ENCODE results near the gene GLIS1. TPM values are rescaled to one million over a fixed set of nuclear protein-coding genes. Genes with fewer than 3 reads are reported as not detected.

GLIS1 gene
- total RNA-seq, 1 experiment from 2014 or later = 1.7 TPM

DNA sequence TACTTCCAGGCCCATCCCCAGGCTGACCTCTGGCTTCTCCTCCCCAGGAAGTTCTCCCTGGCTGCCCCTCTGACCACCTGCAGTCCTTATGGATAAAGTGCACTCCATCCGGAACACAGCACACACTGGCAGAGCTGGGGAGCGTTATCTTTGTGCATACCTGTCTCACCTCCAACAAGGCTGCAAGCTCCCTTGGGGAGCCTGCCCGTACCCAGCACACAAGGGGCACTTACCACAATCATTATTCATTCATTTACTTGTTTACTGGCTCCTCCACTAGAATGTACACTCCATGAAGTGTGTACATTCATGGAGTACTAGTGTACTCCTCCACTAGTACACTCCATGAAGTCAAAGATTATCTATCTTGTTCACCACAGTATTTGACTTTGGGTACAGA, 30.3 kb downstream of the GLIS1 start:
- H2AFZ ChIP-seq (ENCODE audit: low read length) = no peak overlapping the region
- TF ChIP-seq EZH2phosphoT487 (IDR thresholded peaks at IDR 0.05; ENCODE audit: borderline replicate concordance, low read length) (no peak), EZH2 (IDR thresholded peaks at IDR 0.05; ENCODE audit: low read length, unreplicated experiment) (no peak)
- TF ChIP-seq, protein P1, sequence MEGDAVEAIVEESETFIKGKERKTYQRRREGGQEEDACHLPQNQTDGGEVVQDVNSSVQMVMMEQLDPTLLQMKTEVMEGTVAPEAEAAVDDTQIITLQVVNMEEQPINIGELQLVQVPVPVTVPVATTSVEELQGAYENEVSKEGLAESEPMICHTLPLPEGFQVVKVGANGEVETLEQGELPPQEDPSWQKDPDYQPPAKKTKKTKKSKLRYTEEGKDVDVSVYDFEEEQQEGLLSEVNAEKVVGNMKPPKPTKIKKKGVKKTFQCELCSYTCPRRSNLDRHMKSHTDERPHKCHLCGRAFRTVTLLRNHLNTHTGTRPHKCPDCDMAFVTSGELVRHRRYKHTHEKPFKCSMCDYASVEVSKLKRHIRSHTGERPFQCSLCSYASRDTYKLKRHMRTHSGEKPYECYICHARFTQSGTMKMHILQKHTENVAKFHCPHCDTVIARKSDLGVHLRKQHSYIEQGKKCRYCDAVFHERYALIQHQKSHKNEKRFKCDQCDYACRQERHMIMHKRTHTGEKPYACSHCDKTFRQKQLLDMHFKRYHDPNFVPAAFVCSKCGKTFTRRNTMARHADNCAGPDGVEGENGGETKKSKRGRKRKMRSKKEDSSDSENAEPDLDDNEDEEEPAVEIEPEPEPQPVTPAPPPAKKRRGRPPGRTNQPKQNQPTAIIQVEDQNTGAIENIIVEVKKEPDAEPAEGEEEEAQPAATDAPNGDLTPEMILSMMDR (conservative IDR thresholded peaks at IDR 0.05; ENCODE audit: low read depth, low read length) = no peak
- no TSS peak for BruUV-seq (replicated peaks)
- no peaks in the 10 kb centered on the region for H3K79me2 ChIP-seq (ENCODE audit: low read length)
- intact Hi-C loops (cut with micrococcal nuclease) = no loop called here
- no peak overlapping the region for H3K9ac ChIP-seq (ENCODE audit: low read length)
- H3K27ac ChIP-seq (ENCODE audit: low read length) = no peak overlapping the region
- H3K4me2 ChIP-seq (ENCODE audit: low read length) = no peak overlapping the region
- no peak for DNase-seq
- POLR2A ChIA-PET (ENCODE audit: unreplicated experiment) = no interaction called here
- H3F3A ChIP-seq (ENCODE audit: low read length, unreplicated experiment) = no peaks in the 10 kb centered on the region
- CTCF ChIA-PET = no interaction called here
- no peak overlapping the region for H3K4me3 ChIP-seq (ENCODE audit: low read length)
- no peaks in the 10 kb centered on the region for H3K9me2 ChIP-seq (replicated peaks; ENCODE audit: low read length)
- no peaks in the 10 kb centered on the region for H3K4me1 ChIP-seq (ENCODE audit: insufficient read depth, low read length)
- H3K9me3 ChIP-seq (ENCODE audit: low read length) = no peaks in the 10 kb centered on the region
- H3K36me3 ChIP-seq (ENCODE audit: low read depth, low read length) = no peaks in the 10 kb centered on the region
- no peaks in the 10 kb centered on the region for H3K27me3 ChIP-seq (ENCODE audit: low read length)
- H4K20me1 ChIP-seq (ENCODE audit: low read length) = no peaks in the 10 kb centered on the region
- no peak for ATAC-seq

DNA sequence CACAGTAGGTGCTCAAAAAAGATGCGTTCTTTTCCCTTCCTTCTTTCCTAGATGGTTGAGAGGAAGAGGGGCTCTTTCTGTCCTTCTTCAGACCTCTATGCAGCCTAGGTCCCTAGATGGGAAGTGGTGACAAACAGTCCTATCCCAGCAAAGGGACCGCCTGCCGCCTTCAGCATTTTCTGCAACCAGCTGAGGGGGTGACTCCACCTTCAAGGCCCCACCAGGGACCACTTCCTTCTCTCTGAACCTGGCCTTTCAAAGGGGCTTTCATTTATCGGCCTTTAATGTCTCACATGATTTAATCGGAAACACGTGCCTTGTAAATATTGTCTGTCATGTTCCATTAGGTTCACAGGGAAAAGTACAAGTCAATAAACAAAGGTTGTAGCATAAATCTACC, 32.6 kb downstream of the GLIS1 start:
- TF ChIP-seq EZH2 (IDR thresholded peaks at IDR 0.05; ENCODE audit: low read length, unreplicated experiment) (no peak), EZH2phosphoT487 (IDR thresholded peaks at IDR 0.05; ENCODE audit: borderline replicate concordance, low read length) (no peak)
- TF ChIP-seq, protein P1 (conservative IDR thresholded peaks at IDR 0.05; ENCODE audit: low read depth, low read length) = no peak
- no peaks in the 10 kb centered on the region for H3K9me2 ChIP-seq (replicated peaks; ENCODE audit: low read length)
- no peak overlapping the region for H3K4me3 ChIP-seq (ENCODE audit: low read length)
- CTCF ChIA-PET = no interaction called here
- no TSS peak for BruUV-seq (replicated peaks)
- H3K27me3 ChIP-seq (ENCODE audit: low read length) = no peaks in the 10 kb centered on the region
- no peak overlapping the region for H3K9ac ChIP-seq (ENCODE audit: low read length)
- DNase-seq (no peak), ATAC-seq (no peak)
- H3F3A ChIP-seq (ENCODE audit: low read length, unreplicated experiment) = no peaks in the 10 kb centered on the region
- no peaks in the 10 kb centered on the region for H4K20me1 ChIP-seq (ENCODE audit: low read length)
- H3K36me3 ChIP-seq (ENCODE audit: low read depth, low read length) = no peaks in the 10 kb centered on the region
- no peak overlapping the region for H3K4me2 ChIP-seq (ENCODE audit: low read length)
- no peaks in the 10 kb centered on the region for H3K79me2 ChIP-seq (ENCODE audit: low read length)
- POLR2A ChIA-PET (ENCODE audit: unreplicated experiment) = no interaction called here
- H2AFZ ChIP-seq (ENCODE audit: low read length) = no peak overlapping the region
- H3K9me3 ChIP-seq (ENCODE audit: low read length) = no peaks in the 10 kb centered on the region
- no peak overlapping the region for H3K27ac ChIP-seq (ENCODE audit: low read length)
- H3K4me1 ChIP-seq (ENCODE audit: insufficient read depth, low read length) = no peaks in the 10 kb centered on the region
- intact Hi-C loops (cut with micrococcal nuclease) = no loop called here

DNA sequence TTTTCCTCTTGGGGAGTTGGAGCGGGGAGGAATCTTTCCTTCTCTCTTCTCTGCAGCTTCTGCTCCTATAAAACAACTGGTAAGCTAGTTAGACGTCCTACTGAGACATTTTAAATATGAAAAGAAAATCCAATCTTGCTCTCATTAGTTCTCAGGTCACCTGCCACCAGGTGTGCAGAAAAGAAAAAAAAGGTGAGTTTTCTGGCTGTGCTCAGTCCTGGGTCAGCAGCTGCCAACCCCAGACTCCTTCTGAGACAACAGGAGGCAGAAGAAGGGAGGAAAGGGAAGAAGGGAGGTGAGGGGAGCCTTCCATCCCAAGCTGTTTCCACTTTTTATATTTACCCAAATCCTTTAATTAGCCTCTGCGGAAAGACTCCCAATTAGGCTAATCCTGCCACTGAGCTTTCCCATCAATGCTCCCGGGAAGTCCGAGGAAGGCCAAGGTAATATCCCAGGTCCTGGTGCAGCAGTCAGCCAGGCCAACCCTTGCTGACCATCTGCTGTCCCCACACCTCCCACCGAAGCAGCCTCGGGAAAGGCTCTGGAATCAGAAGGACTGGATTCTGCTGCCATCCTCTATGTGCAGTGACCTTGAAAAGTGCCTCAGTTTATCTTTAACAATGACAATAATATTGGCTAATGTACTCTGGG, 33.4 kb downstream of the GLIS1 start:
- BruUV-seq (replicated peaks) = no TSS peak
- ChIA-PET CTCF (no interaction called here), POLR2A (ENCODE audit: unreplicated experiment) (no interaction called here)
- Histone ChIP-seq H3F3A (ENCODE audit: low read length, unreplicated experiment) (no peaks in the 10 kb centered on the region), H3K9ac (ENCODE audit: low read length) (no peak overlapping the region), H3K4me2 (ENCODE audit: low read length) (no peak overlapping the region), H4K20me1 (ENCODE audit: low read length) (no peaks in the 10 kb centered on the region), H3K36me3 (ENCODE audit: low read depth, low read length) (no peaks in the 10 kb centered on the region), H3K27ac (ENCODE audit: low read length) (no peak overlapping the region), H3K79me2 (ENCODE audit: low read length) (no peaks in the 10 kb centered on the region), H2AFZ (ENCODE audit: low read length) (no peak overlapping the region), H3K4me3 (ENCODE audit: low read length) (no peak overlapping the region), H3K4me1 (ENCODE audit: insufficient read depth, low read length) (no peaks in the 10 kb centered on the region), H3K9me2 (replicated peaks; ENCODE audit: low read length) (no peaks in the 10 kb centered on the region), H3K9me3 (ENCODE audit: low read length) (no peaks in the 10 kb centered on the region), H3K27me3 (ENCODE audit: low read length) (no peaks in the 10 kb centered on the region)
- TF ChIP-seq, protein P1 (conservative IDR thresholded peaks at IDR 0.05; ENCODE audit: low read depth, low read length) = no peak
- TF ChIP-seq EZH2 (IDR thresholded peaks at IDR 0.05; ENCODE audit: low read length, unreplicated experiment) (no peak), EZH2phosphoT487 (IDR thresholded peaks at IDR 0.05; ENCODE audit: borderline replicate concordance, low read length) (no peak)
- DNase-seq (no peak), ATAC-seq (no peak)
- intact Hi-C loops (cut with micrococcal nuclease) = no loop called here
